GM12878 (cell line): ENCODE measurements around the gene GPR146. TPM values are rescaled to one million over a fixed set of nuclear protein-coding genes. Genes with fewer than 3 reads are reported as not detected.

ENCODE experiments used
- ATAC-seq: fragments of 200-7000 bp; cut with Tn5 transposase; 3 replicates; pipeline ENCODE4 v1.9.1; 2020; ENCODE audit warnings: mild to moderate bottlenecking, moderate library complexity
- BruUV-seq: library from RNA; stranded (reverse); fragments of 400-500 nt; replicated peaks from 2 replicates; lab custom pipeline; 2021; lab: Mats Ljungman, UMichigan
- CTCF ChIA-PET: fragments of 300-600 bp; sonication (Branson Sonifier 250); formaldehyde crosslinking; extraction: SDS; loops from one replicate; lab custom pipeline; 2021; ENCODE audit warnings: inconsistent platforms; lab: Yijun Ruan, JAX
- POLR2A ChIA-PET: fragments of 350-600 bp; formaldehyde crosslinking; extraction: SDS; loops from one replicate; lab custom pipeline; 2021; ENCODE audit warnings: inconsistent platforms; lab: Charles Lee
- RAD21 ChIA-PET: fragments of 300-600 bp; sonication (Branson Sonifier 250); formaldehyde crosslinking; loops from one replicate; lab custom pipeline; 2023; ENCODE audit warnings: antibody characterized with exemption; ENCODE audit not compliant: unreplicated experiment; lab: Charles Lee
- SMC1A ChIA-PET: fragments of 300-600 bp; sonication (Branson Sonifier 250); formaldehyde crosslinking; loops from one replicate; lab custom pipeline; 2023; ENCODE audit not compliant: unreplicated experiment, uncharacterized antibody; lab: Charles Lee
- DNase-seq: peaks from one replicate; pipeline ENCODE4 v3.0.0-alpha.2; 2011; ENCODE audit warnings: low read depth, low spot score
- FAIRE-seq: peaks from 3 replicates; lab custom pipeline; 2011; peaks lifted over from hg19 to GRCh38; lab: Jason Lieb, UNC
- H2AFZ ChIP-seq: 2 replicates; pipeline ENCODE4 v1.6.0; 2011; ENCODE audit warnings: low read depth, low read length, control low read depth; ENCODE audit not compliant: control insufficient read depth
- H3K27ac ChIP-seq: 2 replicates; pipeline ENCODE4 v1.5.1; 2011; ENCODE audit warnings: control low read depth; ENCODE audit not compliant: control insufficient read depth, insufficient read depth
- H3K27me3 ChIP-seq, 2 experiments: replicated peaks in 1 of 2; 2 replicates each; pipeline versions ENCODE4 v1.6.0 to v1.6.1; 2011; ENCODE audit warnings: low read length in 1 of 2; ENCODE audit not compliant: control insufficient read depth in 2 of 2, insufficient read depth in 2 of 2
- H3K36me3 ChIP-seq, 2 experiments: 2 replicates each; pipeline ENCODE4 v1.5.1; 2011; ENCODE audit warnings: low read length in 1 of 2; ENCODE audit not compliant: control insufficient read depth in 2 of 2, insufficient read depth in 2 of 2
- H3K4me1 ChIP-seq: 2 replicates; pipeline ENCODE4 v1.6.1; 2011; ENCODE audit warnings: mild to moderate bottlenecking, low read length, moderate library complexity, mixed read lengths; ENCODE audit not compliant: control insufficient read depth, insufficient read depth
- H3K4me2 ChIP-seq: 2 replicates; pipeline ENCODE4 v1.6.0; 2011; ENCODE audit warnings: control low read depth; ENCODE audit not compliant: control insufficient read depth, insufficient read depth
- H3K4me3 ChIP-seq: fragments of 200-600 bp; sonication (generic); 2 replicates; pipeline ENCODE4 v1.5.1; 2016
- H3K79me2 ChIP-seq: 2 replicates; pipeline ENCODE4 v1.6.0; 2011; ENCODE audit warnings: low read length; ENCODE audit not compliant: control insufficient read depth, insufficient read depth
- H3K9ac ChIP-seq: 2 replicates; pipeline ENCODE4 v1.8.0; 2011; ENCODE audit warnings: low read length, control low read depth, mixed read lengths; ENCODE audit not compliant: control insufficient read depth, insufficient read depth
- H3K9me3 ChIP-seq: replicated peaks from 3 replicates; pipeline ENCODE4 v1.5.1; 2011; ENCODE audit warnings: mild to moderate bottlenecking, low read length; ENCODE audit not compliant: control insufficient read depth, insufficient read depth
- H4K20me1 ChIP-seq: 2 replicates; pipeline ENCODE4 v1.6.0; 2011; ENCODE audit not compliant: control insufficient read depth, insufficient read depth
- EZH2 ChIP-seq: IDR thresholded peaks from 2 replicates; pipeline ENCODE4 v1.6.1; 2012; ENCODE audit warnings: low read depth, mild to moderate bottlenecking, control low read depth, inconsistent platforms, low read length, borderline replicate concordance; ENCODE audit not compliant: control insufficient read depth
- HDGF ChIP-seq: fragments of 450-650 bp; IDR thresholded peaks from 2 replicates; pipeline ENCODE4 v1.6.1; 2016; ENCODE audit warnings: antibody characterized with exemption
- IKZF2 ChIP-seq, 2 experiments: fragments of 450-650 bp; IDR thresholded peaks; 2 replicates each; pipeline ENCODE4 v1.6.1; 2017; ENCODE audit warnings: mild to moderate bottlenecking in 2 of 2, moderate library complexity in 2 of 2
- IRF4 ChIP-seq: IDR thresholded peaks from 2 replicates; pipeline ENCODE4 v1.6.1; 2011; ENCODE audit warnings: low read depth, low read length
- JUND ChIP-seq: IDR thresholded peaks from 2 replicates; pipeline ENCODE4 v1.6.1; 2012; ENCODE audit warnings: low read depth, mild to moderate bottlenecking, low read length, improper control_type of control experiment, moderate library complexity
- POLR2AphosphoS5 ChIP-seq: IDR thresholded peaks from 2 replicates; pipeline ENCODE4 v1.6.1; 2011; ENCODE audit warnings: mild to moderate bottlenecking, low read length, inconsistent platforms
- RBBP5 ChIP-seq: fragments of 200-600 bp; sonication (generic); conservative IDR thresholded peaks from 2 replicates; pipeline ENCODE4 v1.6.1; 2016
- REST ChIP-seq: IDR thresholded peaks from 2 replicates; pipeline ENCODE4 v1.6.1; 2012; ENCODE audit warnings: mild to moderate bottlenecking, low read depth, low read length
- WGBS: methylation state at CpG from one replicate; pipeline ENCODE4 v1.1.6; 2016; ENCODE audit warnings: low lambda C conversion rate; ENCODE audit not compliant: insufficient replicate concordance, insufficient coverage; ENCODE audit errors: missing lambda C conversion rate; 5-methylcytosine and 5-hydroxymethylcytosine counted together
- in situ Hi-C: fragments of 300-500 bp; cut with MboI; formaldehyde crosslinking; loops from 9 replicates; pipeline ENCODE4 v1.14.3; 2018; ENCODE audit warnings: mixed read lengths
- intact Hi-C: fragments of 100-400 bp; cut with micrococcal nuclease; formaldehyde crosslinking; loops from one replicate; pipeline ENCODE4 v1.14.2; 2022; ENCODE audit not compliant: unreplicated experiment
- polyA plus RNA-seq, 11 experiments: library from polyadenylated mRNA; depleted of rRNA in 4 of 11; unstranded in 6 of 11; stranded (reverse) in 5 of 11; fragments of >200 nt; fragmentation: Nextera tagmentation in 4 of 11; fragmentation: Illumina TruSeq in 1 of 11; extraction: Ambion mirVana in 4 of 11; extraction: Trizol in 1 of 11; gene quantifications; 1 replicate in 1 of 11; 2 replicates in 10 of 11; pipeline versions ENCODE4 v1.2.1 to v1.2.3, GENCODE V29; 2011 to 2016; ENCODE audit warnings: inconsistent platforms in 2 of 11, missing spikeins in 2 of 11, low read depth in 1 of 11
- total RNA-seq, 4 experiments: library from RNA; depleted of rRNA in 3 of 4; stranded (reverse); fragments of >200 nt in 3 of 4; fragmentation: Illumina TruSeq in 1 of 4; extraction: Trizol in 1 of 4; gene quantifications; 2 replicates each; pipeline versions ENCODE4 v1.2.1 to v1.2.3, GENCODE V29; 2013 to 2021

GPR146 gene
- total and polyA plus RNA-seq, 10 of the 15 experiments (the other 5 are each of a cell fraction or from before 2014, with no cell fraction given), result 0.19 to 12.0 (median 0.54) TPM; not detected in 2

- H3K4me2 ChIP-seq, result no peak overlapping the region
- H3K9me3 ChIP-seq, result no peaks in the 10 kb centered on the region
- POLR2A ChIA-PET, result interaction anchor here (0.9 kb wide), 1 partner anchor 25 kb away, joined by 3 read pairs; no protein-coding TSS in a partner anchor
- CTCF ChIA-PET, result no interaction called here
- H3K4me1 ChIP-seq, result peaks cover 8% of the 10 kb centered on the region; the same call in 1 of the 2 replicates
- ATAC-seq, result no peak
- no peak overlapping the region for H3K27ac ChIP-seq
- no peak for FAIRE-seq
- 92% methylated on average over 30 of the region's 30 CpGs for WGBS
- H4K20me1 ChIP-seq, result no peaks in the 10 kb centered on the region
- H3K4me3 ChIP-seq, result no peak overlapping the region
- RAD21 ChIA-PET, result no interaction called here
- in situ Hi-C loops (no loop called here), intact Hi-C loops (no loop called here)
- no peak for DNase-seq
- H3K36me3 ChIP-seq, result no peaks in the 10 kb centered on the region; a peak in 2 of 4 replicates
- BruUV-seq, result no TSS peak
- H2AFZ ChIP-seq, result no peak overlapping the region
- SMC1A ChIA-PET, result no interaction called here
- no peaks in the 10 kb centered on the region for H3K79me2 ChIP-seq
- H3K27me3 ChIP-seq, result no peaks in the 10 kb centered on the region
- TF ChIP-seq IRF4 (no peak), RBBP5 (no peak), HDGF (no peak), EZH2 (no peak), IKZF2 (IDR thresholded peaks at IDR 0.05) (no peak), POLR2AphosphoS5 (no peak), JUND (no peak), REST (no peak)
- TF ChIP-seq, all 136 proteins: peak for 0
- no peak overlapping the region for H3K9ac ChIP-seq
Measured at GRCh38 chr7:1050254-1050906, 6.0 kb downstream of the GPR146 start.
